A673 (cell line): ENCODE results near the gene DUXB. TPM values are rescaled to one million over a fixed set of nuclear protein-coding genes. Genes with fewer than 3 reads are reported as not detected.
A peak's percentile ranks its signal among the peaks of the same experiment; 100 is the strongest.

Experiments
- BruUV-seq: library from RNA; stranded (reverse); fragments of 400-500 nt; replicated peaks from 2 replicates; lab custom pipeline; 2021; lab: Mats Ljungman, UMichigan
- CTCF ChIA-PET: fragments of 300-600 bp; sonication (Branson Sonifier 250); formaldehyde crosslinking; loops from one replicate; lab custom pipeline; 2022; ENCODE audit warnings: antibody characterized with exemption; lab: Charles Lee
- POLR2A ChIA-PET: fragments of 300-600 bp; sonication (Branson Sonifier 250); formaldehyde crosslinking; loops from one replicate; lab custom pipeline; 2022; ENCODE audit warnings: antibody characterized with exemption; ENCODE audit not compliant: low non-redundant PET; lab: Charles Lee
- DNase-seq: peaks from one replicate; pipeline ENCODE4 v3.0.0-alpha.2; 2015; ENCODE audit warnings: low spot score
- H3K27ac ChIP-seq: fragments of 200-600 bp; sonication (generic); 2 replicates; pipeline ENCODE4 v1.5.1; 2016; ENCODE audit warnings: mixed run types, low read depth, mild to moderate bottlenecking, mixed read lengths, antibody characterized with exemption, low read length; ENCODE audit not compliant: poor library complexity, severe bottlenecking
- H3K27me3 ChIP-seq: fragments of 200-600 bp; sonication (generic); replicated peaks from 2 replicates; pipeline ENCODE4 v1.6.1; 2017; ENCODE audit warnings: mixed run types, low read depth, mild to moderate bottlenecking, mixed read lengths, antibody characterized with exemption, low read length; ENCODE audit not compliant: insufficient read depth, poor library complexity
- H3K36me3 ChIP-seq: fragments of 200-600 bp; sonication (generic); 2 replicates; pipeline ENCODE4 v1.6.1; 2016; ENCODE audit warnings: mixed run types, mild to moderate bottlenecking, mixed read lengths, antibody characterized with exemption, low read length; ENCODE audit not compliant: insufficient read depth, poor library complexity, severe bottlenecking
- H3K4me1 ChIP-seq: fragments of 200-600 bp; sonication (generic); 2 replicates; pipeline ENCODE4 v1.6.1; 2017; ENCODE audit warnings: mixed run types, mild to moderate bottlenecking, mixed read lengths, antibody characterized with exemption, low read length; ENCODE audit not compliant: insufficient read depth, poor library complexity, severe bottlenecking
- H3K4me3 ChIP-seq: fragments of 200-600 bp; sonication (generic); 2 replicates; pipeline ENCODE4 v1.5.1; 2016; ENCODE audit warnings: low read depth, mixed run types, mild to moderate bottlenecking, mixed read lengths, low read length; ENCODE audit not compliant: poor library complexity, severe bottlenecking
- H3K9me3 ChIP-seq: fragments of 200-600 bp; sonication (generic); 2 replicates; pipeline ENCODE4 v1.6.1; 2016; ENCODE audit warnings: mixed run types, low read depth, mild to moderate bottlenecking, mixed read lengths, antibody characterized with exemption, low read length; ENCODE audit not compliant: poor library complexity, severe bottlenecking
- CTCF ChIP-seq: fragments of 300-800, 200-600 bp; sonication (generic); conservative IDR thresholded peaks from 2 replicates; pipeline ENCODE4 v1.5.1; 2017; ENCODE audit warnings: low read depth, mild to moderate bottlenecking, antibody characterized with exemption, low read length, moderate library complexity, mixed read lengths
- EZH2 ChIP-seq: fragments of 200-600 bp; sonication (generic); IDR thresholded peaks from 2 replicates; pipeline ENCODE4 v1.6.1; 2017; ENCODE audit warnings: borderline replicate concordance, low read depth, mild to moderate bottlenecking, mixed read lengths, antibody characterized with exemption, low read length; ENCODE audit not compliant: poor library complexity, severe bottlenecking
- intact Hi-C: fragments of 100-400 bp; cut with micrococcal nuclease; formaldehyde crosslinking; loops from one replicate; pipeline ENCODE4 v1.10.0; 2022; ENCODE audit not compliant: unreplicated experiment
- total RNA-seq: library from RNA; stranded (reverse); gene quantifications from 2 replicates; pipeline ENCODE4 v1.2.3, GENCODE V29; 2021

DUXB gene
- total RNA-seq, 1 experiment from 2014 or later, result not detected

- intact Hi-C loops, result no loop called here
- Histone ChIP-seq H3K4me1 (peaks cover 6% of the 10 kb centered on the region), H3K4me3 (no peak overlapping the region), H3K9me3 (no peaks in the 10 kb centered on the region), H3K27me3 (no peaks in the 10 kb centered on the region), H3K27ac (no peak overlapping the region), H3K36me3 (no peaks in the 10 kb centered on the region)
- no TSS peak for BruUV-seq
- peak; percentile 21 for DNase-seq
- TF ChIP-seq CTCF, result no peak
- TF ChIP-seq EZH2, result no peak
- CTCF ChIA-PET, result no interaction called here
- POLR2A ChIA-PET, result no interaction called here
Measured at GRCh38 chr16:75733305-75734211, 32.3 kb upstream of the DUXB start.

GRCh38 chr16:75732871-75733270 is 31.6 kb upstream of the DUXB start:
- no peak for DNase-seq
- peaks cover 6% of the 10 kb centered on the region for H3K4me1 ChIP-seq
- no peak overlapping the region for H3K4me3 ChIP-seq
- no peaks in the 10 kb centered on the region for H3K27me3 ChIP-seq
- intact Hi-C loops, result no loop called here
- POLR2A ChIA-PET, result no interaction called here
- H3K9me3 ChIP-seq, result no peaks in the 10 kb centered on the region
- no peaks in the 10 kb centered on the region for H3K36me3 ChIP-seq
- CTCF ChIA-PET, result no interaction called here
- BruUV-seq, result no TSS peak
- TF ChIP-seq EZH2 (no peak), CTCF (no peak)
- H3K27ac ChIP-seq, result no peak overlapping the region

- Histone ChIP-seq H3K9me3 (no peaks in the 10 kb centered on the region), H3K36me3 (no peaks in the 10 kb centered on the region), H3K4me1 (no peaks in the 10 kb centered on the region), H3K27ac (no peak overlapping the region), H3K27me3 (no peaks in the 10 kb centered on the region), H3K4me3 (no peak overlapping the region)
- ChIA-PET POLR2A (no interaction called here), CTCF (no interaction called here)
- intact Hi-C loops, result no loop called here
- BruUV-seq, result no TSS peak
- DNase-seq, result no peak
- TF ChIP-seq CTCF (no peak), EZH2 (no peak)
Measured at GRCh38 chr16:75727221-75727620, 26.0 kb upstream of the DUXB start.
